Stomach (tissue), 4 donors: ENCODE data around the gene ZCCHC10.

Source experiments
- CTCF ChIP-seq, 7 experiments: fragments of 450-650 bp in 4 of 7; fragments of 200-600 bp in 3 of 7; sonication (generic) in 3 of 7; IDR thresholded peaks; one replicate each; pipeline ENCODE4 v1.5.1; 2016 to 2019; ENCODE audit warnings: antibody characterized with exemption in 7 of 7, control low read depth in 2 of 7, mild to moderate bottlenecking in 1 of 7
- EP300 ChIP-seq: sonication (generic); formaldehyde crosslinking; IDR thresholded peaks from one replicate; pipeline ENCODE4 v1.6.1; 2017; ENCODE audit warnings: antibody characterized with exemption
- POLR2A ChIP-seq, 4 donors: fragments of 450-650 bp; IDR thresholded peaks; one replicate each; pipeline ENCODE4 v1.6.1; 2016; ENCODE audit warnings: antibody characterized with exemption in 4 of 4, control low read depth in 2 of 4, mild to moderate bottlenecking in 1 of 4, moderate library complexity in 1 of 4
- POLR2AphosphoS5 ChIP-seq, 3 donors: sonication (generic); formaldehyde crosslinking; IDR thresholded peaks; one replicate each; pipeline ENCODE4 v1.6.1; 2016; ENCODE audit warnings: antibody characterized with exemption in 3 of 3

GRCh38 chr5:133053448-133053847 lies 27.1 kb upstream of the ZCCHC10 start:
- TF ChIP-seq CTCF (IDR thresholded peaks at IDR 0.05) (no peak), POLR2AphosphoS5 (IDR thresholded peaks at IDR 0.05) (no peak), POLR2A (IDR thresholded peaks at IDR 0.05) (no peak), EP300 (no peak)
